ENCODE results near the gene PSMB3. TPM values are rescaled to one million over a fixed set of nuclear protein-coding genes. Genes with fewer than 3 reads are reported as not detected.
A peak's percentile ranks its signal among the peaks of the same experiment; 100 is the strongest.

Gene PSMB3
- total RNA-seq, 1 donor, result 328 TPM

- TF ChIP-seq, protein P1, sequence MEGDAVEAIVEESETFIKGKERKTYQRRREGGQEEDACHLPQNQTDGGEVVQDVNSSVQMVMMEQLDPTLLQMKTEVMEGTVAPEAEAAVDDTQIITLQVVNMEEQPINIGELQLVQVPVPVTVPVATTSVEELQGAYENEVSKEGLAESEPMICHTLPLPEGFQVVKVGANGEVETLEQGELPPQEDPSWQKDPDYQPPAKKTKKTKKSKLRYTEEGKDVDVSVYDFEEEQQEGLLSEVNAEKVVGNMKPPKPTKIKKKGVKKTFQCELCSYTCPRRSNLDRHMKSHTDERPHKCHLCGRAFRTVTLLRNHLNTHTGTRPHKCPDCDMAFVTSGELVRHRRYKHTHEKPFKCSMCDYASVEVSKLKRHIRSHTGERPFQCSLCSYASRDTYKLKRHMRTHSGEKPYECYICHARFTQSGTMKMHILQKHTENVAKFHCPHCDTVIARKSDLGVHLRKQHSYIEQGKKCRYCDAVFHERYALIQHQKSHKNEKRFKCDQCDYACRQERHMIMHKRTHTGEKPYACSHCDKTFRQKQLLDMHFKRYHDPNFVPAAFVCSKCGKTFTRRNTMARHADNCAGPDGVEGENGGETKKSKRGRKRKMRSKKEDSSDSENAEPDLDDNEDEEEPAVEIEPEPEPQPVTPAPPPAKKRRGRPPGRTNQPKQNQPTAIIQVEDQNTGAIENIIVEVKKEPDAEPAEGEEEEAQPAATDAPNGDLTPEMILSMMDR (IDR thresholded peaks at IDR 0.05; ENCODE audit: insufficient read depth, low read depth, low read length), result no peak
- DNase-seq (ENCODE audit: low read depth), result peak; percentile 89
Observed at GRCh38 chr17:38748149-38748891, 4.2 kb upstream of the PSMB3 start, which contains the start of gene PCGF2. TSS of gene PCGF2 (minus strand) at chr17:38748336. CDS start at chr17:38740402, 7,934 bp downstream.

DNA sequence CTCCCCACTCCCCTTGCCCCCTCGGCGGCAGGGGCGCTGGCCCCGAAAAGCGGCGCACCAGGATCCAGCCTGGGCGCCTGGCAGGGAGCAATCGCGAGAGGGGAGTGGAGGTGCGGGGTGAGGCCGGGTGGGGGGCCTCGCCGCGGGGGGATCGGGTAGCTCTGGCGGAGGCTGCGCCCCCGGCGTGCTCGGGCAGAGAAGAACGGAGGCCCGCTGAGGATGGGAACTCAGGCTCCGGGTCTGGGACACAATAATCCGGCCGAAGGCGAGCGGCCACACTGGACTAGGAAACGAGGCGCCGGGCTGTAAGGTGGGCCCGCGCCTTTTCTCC, 3.7 kb upstream of the PSMB3 start:
- DNase-seq (ENCODE audit: low read depth), result no peak
- peak overlapping the region; percentile 81 for H3K4me3 ChIP-seq (ENCODE audit: low read depth, low read length)
- TF ChIP-seq, protein P1 (IDR thresholded peaks at IDR 0.05; ENCODE audit: insufficient read depth, low read depth, low read length), result no peak

More at GRCh38 chr17:38748149-38748891, 4.2 kb upstream of the PSMB3 start, which contains the start of gene PCGF2:
- H3K4me3 ChIP-seq (ENCODE audit: low read depth, low read length), result peak within 1 kb of the TSS; percentile 81

GRCh38 chr17:38749223-38750043, 3.1 kb upstream of the PSMB3 start:
- peak overlapping the region; percentile 81 for H3K4me3 ChIP-seq (ENCODE audit: low read depth, low read length)
- peak; percentile 79 for DNase-seq (ENCODE audit: low read depth)
- TF ChIP-seq, protein P1 (IDR thresholded peaks at IDR 0.05; ENCODE audit: insufficient read depth, low read depth, low read length), result no peak

DNA sequence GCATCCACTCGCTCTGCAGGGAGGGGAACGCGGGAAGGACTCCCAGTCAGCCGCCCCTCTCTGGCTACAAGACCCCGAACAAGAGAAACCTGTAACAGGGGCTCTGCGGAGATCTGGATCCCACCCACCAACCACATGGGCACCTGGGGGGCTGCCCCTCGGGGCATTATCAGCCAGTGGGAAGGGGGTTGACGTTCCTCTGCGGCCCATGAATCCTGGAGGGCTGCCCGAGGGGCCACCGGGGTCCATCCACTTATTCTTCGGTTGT, 2.6 kb upstream of the PSMB3 start:
- TF ChIP-seq, protein P1 (IDR thresholded peaks at IDR 0.05; ENCODE audit: insufficient read depth, low read depth, low read length), result no peak
- H3K4me3 ChIP-seq (ENCODE audit: low read depth, low read length), result peak overlapping the region; percentile 81
- DNase-seq (ENCODE audit: low read depth), result no peak

DNA sequence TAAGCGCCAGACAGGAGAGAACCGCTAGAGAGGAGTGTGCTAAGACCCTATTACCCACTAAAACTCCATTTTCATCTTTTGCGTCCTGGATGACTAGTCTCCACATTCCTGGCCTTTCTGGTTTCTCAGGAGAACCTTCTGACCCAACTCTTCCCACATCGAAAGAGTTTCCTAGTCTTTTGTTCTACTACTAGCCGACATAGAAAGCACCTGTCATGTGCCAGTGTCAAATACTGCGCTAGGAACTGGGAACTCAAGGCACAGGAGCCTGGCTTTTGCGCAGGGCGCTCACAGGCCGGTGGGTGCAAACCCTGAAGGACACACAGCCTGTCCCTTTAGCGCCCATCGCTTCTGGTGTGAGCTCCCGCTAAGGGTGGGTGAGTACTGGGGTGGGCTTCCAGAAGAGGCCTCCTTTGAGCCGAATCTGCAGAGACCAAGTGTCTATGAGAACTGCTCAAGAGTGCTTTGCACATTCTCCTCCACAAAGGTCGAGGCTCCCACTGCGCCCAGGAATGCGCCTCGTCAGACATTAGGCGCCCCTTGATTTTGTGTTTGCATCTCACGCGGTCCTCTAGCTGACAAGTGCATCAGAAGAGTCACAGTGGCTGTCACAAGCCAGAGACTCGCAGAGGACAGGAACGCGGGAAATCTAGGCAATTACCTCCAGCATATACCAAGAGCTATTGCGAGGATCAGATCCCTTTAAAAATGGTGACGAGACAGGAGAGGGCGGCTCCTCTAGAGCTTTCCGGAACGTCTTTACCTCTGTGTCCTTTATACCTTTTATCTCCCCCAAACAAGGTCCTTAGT, 2.0 kb upstream of the PSMB3 start:
- peak overlapping the region; percentile 81 for H3K4me3 ChIP-seq (ENCODE audit: low read depth, low read length)
- DNase-seq (ENCODE audit: low read depth), result no peak
- TF ChIP-seq, protein P1 (IDR thresholded peaks at IDR 0.05; ENCODE audit: insufficient read depth, low read depth, low read length), result no peak

DNA sequence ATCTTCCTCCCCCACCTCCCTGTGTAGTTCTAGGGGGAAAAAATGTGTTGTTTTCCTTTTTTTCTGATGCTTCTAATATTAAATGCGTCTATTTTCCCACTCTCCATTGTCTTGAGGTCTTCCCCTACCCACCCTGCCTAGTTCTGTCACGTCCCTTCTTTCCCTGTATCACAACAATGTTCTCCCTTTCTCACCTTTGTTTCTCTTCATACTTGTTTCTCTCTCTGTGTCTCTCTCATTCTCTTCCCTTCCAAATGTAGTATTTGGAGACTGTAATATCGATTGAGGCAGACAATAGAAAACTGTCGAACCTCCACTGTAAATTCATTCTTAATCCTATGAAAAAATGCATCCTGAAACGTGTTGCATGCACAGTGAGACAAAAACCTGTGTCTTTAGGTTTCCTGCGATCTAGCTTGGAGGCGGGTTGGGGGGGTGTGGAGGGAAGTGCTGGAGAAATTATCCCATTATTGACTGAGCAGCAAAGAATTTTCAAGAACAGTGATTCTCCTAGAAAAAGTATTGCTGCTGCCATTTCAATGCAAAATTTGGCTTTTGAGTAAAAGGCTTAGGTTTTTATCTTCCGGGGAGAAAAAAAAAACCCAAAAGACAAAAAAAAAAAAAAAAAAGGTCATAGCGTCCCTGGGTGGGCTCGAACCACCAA, 1.3 kb upstream of the PSMB3 start:
- TF ChIP-seq, protein P1 (IDR thresholded peaks at IDR 0.05; ENCODE audit: insufficient read depth, low read depth, low read length), result no peak
- peak overlapping the region; percentile 81 for H3K4me3 ChIP-seq (ENCODE audit: low read depth, low read length)
- DNase-seq (ENCODE audit: low read depth), result no peak

All from fibroblast of villous mesenchyme (primary cell).